ENCODE data around the gene OSGEPL1.

- no peak for TF ChIP-seq EZH2phosphoT487 (IDR thresholded peaks at IDR 0.05; ENCODE audit: low read depth, severe bottlenecking, unreplicated experiment)
- no peak for TF ChIP-seq CTCF (IDR thresholded peaks at IDR 0.05; ENCODE audit: poor library complexity)
- TF ChIP-seq EZH2 (IDR thresholded peaks at IDR 0.05; ENCODE audit: borderline replicate concordance): no peak
Observed at GRCh38 chr2:189797902-189798301, 35.3 kb upstream of the OSGEPL1 start.
